Measurements from ENCODE around the gene RNF130.

Gene RNF130, protein sequence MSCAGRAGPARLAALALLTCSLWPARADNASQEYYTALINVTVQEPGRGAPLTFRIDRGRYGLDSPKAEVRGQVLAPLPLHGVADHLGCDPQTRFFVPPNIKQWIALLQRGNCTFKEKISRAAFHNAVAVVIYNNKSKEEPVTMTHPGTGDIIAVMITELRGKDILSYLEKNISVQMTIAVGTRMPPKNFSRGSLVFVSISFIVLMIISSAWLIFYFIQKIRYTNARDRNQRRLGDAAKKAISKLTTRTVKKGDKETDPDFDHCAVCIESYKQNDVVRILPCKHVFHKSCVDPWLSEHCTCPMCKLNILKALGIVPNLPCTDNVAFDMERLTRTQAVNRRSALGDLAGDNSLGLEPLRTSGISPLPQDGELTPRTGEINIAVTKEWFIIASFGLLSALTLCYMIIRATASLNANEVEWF

DNA sequence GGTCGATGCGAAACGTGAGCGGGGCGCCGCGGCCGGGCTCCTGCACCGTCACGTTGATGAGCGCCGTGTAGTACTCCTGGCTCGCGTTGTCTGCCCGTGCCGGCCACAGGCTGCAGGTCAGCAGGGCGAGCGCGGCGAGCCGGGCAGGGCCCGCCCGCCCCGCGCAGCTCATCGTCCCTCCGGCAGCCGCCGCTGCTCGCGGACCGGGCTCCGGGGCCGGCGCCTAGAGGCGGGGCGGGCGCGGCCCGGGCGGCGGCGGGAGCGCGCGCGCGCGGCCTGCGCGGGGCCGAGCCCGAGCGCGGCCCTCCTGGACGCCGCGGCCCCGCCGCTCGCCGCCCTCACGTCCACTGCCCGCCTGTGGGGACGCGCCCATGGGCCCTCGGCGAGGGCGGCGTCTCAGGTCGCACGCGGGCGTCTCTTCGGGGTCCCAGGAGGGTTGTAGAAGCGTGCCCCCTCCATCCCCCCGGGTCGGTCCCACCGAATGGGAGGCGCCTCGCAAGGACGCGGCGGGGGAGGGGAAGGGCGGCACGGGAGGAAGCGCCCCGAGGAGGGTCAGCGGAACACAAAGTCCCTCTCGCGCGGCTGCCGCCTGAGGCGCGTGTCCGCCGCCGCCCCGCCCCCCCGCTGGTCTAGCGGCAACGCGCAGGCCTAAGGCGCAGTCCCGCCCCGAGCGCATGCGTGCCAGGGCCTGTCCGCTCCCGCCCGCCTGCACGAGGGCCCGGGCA, at the start of gene RNF130:
RNF130 (minus strand) TSS at position 229 of the 725 bp plus-strand sequence; CDS start at position 172, 57 bp downstream.
- DNase-seq (ENCODE audit: low read depth): peak; percentile 92

DNA sequence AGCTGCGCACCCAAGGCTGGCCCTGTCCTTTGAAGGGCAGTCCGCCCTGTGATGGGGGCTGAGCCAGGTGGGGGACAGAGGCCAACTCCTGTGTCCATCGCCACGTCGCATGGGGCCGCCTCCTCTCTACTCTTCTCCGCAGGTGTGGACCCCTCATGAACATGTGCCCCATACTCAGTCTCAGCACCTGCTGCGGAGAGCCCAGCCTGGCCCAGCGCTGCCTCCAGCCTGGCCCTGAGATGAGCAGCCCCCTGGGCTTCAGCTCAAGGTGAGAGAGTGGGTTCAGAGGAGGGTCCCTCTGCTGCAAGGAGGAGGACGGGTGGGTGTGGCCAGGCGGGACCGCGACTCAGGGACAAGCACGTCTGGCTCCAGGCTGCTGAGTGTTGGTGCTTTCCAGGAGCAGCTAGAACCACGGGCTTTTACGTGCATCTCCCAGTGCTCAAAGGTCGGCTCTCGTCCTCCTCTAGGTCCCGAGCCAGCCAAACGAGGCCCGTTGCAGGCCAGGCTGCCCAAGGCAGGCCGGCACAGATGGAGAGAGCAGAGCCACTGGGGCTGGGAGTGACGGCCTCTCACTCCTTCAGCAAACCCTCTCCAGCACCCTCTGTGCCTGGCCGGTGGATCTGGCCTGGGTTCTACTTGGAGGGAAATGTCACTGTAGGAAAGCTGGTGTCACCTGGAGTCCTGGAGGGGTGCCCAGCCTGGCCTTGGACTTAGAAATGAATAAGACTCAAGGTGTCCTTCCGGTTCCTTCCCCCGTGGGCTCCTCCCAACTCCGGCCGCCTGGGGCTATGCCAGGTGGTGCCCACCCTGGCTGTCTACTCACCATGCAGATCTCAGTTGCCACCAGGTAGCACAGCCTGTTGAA, 48.9 kb upstream of the RNF130 start:
- DNase-seq (ENCODE audit: low read depth): no peak

DNA sequence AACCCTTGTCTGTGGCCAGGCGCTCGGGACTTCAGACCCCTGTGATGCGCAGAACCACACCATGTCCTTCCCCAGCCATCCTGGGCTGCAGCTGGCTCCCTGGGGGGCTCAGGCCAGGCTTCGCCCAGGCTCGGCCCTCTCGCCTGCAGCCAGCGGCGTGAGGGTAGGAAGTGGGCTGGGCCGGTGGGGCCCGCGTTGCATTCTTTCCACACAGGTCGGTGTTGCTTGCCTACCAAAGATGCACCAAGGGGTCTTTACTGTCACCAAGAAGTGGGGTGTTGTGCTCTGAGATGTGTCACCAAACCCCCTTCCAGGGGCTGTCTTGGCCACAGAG, 48.3 kb upstream of the RNF130 start:
- DNase-seq (ENCODE audit: low read depth): no peak

DNA sequence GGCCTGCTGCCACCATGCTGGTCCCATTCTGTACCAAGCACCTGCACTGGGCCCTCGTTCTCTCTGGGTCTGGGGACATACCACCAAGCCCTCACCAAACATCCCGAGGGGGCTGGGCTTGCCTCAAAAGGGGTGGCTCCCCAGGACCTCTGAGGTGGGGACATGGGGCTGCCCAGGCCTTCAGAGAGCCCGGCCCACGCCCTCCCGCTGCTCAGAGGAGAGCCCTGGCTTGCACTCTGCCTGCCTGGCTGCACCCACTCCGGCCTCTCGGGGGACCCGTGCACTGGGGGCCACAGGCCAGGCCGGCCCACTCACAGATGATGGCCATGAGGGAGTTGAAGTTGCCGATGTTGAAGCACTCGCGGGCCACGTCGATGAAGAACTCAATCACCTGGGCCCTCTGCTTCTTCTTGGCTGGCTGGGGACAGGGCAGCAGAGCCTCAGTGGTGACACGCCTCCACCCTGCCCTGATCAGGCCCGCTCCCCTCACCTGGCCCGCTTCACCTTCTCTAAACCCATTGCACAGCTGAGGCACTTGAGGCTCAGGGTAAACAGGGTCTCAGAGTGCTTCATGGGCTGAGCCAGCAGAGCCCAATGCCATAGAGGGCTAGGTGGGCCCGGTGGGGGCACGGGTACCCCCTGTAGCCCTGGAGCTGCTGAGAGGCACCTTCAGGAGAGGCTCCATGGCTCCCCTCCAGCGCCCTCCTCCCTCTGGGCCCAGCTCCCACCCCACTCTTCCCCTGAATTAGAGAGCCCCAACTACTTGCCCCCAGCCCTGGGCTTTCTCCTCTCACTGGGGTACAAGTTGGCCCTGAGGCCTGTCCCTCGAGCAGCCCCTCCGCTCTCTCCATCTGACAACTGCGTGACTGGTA, 47.7 kb upstream of the RNF130 start:
- DNase-seq (ENCODE audit: low read depth): no peak

DNA sequence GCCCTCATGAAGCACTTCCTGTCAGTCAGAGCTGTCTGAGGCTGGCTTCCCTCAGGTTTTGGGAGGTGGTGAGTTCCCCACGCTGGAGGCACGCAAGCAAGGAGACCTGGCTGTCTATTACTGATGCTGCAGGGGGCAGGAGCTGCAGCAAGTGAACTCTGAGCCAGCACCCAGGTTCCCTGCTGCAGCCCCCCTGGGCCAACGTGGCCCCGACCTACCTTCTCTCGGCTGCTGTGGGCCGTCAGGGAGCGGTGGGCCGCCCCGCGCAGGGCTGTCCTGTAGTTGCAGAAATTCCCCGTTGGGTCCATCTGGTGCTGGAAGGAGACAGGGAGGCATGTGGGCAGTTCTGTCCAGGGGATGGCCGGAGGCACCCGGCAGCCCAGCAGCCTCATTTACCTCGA, 46.8 kb upstream of the RNF130 start:
- no peak for DNase-seq (ENCODE audit: low read depth)

DNA sequence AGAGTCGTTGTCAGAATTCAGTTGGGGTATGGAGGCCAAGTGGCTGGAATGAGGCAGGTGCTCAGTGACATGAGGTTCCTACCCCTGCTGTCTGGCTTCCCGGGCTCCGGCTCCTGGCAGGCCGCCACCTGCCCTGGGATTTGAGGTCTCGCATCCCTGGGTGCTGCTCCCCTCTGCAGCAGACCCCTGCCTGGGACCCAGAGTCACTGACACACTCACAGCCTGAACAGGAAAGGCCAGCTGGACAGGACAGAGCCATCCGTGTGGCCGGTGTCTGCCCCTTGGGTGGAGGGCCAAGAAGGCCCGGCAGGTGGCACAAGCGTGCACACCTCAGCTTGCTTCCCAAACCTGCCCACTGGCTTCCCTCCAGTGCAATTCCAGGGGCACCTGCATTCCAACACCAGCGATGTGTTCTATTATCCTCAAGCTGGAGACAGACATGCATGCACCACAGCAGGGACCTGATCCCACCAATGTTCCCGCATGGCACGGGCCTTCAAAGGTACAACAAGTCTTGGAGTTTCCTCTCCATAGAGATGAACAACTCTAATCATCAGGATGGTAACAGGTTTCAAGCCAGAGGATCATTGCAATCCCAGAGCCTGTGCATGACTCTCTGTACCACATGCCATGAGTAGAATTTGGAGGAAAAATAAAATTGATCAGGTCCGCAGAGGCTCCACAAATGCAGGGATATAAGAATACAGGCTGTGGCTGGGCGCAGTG, 45.6 kb upstream of the RNF130 start:
- DNase-seq (ENCODE audit: low read depth): no peak

DNA sequence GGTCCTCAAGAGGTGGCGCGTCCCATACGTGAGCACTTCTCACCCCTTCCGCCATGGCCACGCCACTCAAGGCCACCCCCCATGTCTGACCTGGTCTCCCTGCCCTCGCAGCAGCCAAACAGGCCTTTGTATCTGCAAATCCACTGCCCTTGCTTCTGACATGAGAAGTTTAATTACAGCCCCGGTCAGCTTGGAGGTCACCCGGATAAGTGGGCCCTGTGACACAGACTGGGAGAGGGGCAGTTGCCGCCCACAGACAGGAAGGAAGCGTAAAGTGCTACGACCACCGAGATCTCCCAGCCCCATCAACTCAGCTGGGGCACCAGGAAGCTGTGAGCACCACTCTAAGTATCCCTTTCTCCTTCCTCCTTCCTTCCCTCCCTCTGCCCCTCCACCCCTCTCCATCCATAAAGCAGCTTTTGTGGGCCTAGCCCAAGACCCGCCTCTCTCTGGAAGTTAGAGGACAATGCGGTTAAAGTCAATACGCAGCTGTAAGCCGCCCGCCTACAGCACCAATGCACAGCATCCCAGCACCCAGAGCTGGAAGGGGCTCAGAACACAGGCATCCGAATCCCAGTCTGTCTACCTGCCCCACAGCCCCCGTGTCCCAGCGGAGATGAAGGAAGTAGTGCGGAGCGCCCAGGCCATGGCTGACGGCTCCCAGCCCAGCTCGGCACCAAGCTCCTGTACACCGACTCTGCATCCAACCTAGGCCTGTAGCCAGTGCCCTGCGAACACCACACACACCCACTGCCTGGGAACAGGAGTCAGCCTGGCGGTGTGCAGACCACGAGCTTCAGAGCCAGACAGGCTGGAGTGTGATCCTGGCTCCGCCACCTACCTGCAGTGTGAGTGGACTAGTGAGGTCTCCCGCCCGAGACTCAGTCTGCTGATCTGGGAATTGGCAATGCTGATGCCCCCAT, 44.8 kb upstream of the RNF130 start:
- DNase-seq (ENCODE audit: low read depth): no peak

DNA sequence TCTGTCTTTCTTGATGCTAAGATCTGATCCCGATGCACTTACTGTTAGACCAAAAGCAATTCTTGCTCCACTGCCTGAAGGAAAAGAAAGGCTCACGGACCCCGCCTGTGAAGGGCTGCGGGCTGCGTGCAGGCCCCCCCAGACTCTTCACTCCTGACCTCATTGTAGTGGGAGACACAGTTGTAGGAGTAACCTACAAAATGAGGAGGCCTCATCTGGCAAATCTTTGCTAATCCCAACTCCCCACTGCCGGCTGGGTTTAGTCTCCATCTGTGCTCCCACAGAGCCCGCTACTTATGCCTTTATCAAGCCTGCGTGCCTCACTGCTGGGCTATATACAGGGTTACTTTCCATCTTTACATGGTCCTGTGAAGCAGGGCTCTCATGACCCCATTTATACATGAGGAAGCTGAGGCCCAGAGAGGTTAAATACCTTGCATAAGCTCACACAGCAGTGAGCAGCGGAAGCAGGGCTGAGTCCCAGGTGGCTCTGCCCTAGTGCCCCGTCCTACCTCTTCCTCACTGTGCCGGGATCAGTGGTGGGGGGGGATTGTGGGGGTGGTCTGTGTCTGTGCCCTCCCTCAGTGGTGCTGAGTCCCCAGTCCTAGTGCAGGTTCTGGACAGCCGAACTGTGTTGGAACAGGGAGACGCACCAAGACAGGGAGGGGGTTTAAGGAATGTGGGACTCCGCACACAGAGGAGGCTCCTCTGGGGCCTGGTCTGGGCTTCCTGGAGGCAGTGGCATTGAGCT, 43.9 kb upstream of the RNF130 start:
- DNase-seq (ENCODE audit: low read depth): no peak

DNA sequence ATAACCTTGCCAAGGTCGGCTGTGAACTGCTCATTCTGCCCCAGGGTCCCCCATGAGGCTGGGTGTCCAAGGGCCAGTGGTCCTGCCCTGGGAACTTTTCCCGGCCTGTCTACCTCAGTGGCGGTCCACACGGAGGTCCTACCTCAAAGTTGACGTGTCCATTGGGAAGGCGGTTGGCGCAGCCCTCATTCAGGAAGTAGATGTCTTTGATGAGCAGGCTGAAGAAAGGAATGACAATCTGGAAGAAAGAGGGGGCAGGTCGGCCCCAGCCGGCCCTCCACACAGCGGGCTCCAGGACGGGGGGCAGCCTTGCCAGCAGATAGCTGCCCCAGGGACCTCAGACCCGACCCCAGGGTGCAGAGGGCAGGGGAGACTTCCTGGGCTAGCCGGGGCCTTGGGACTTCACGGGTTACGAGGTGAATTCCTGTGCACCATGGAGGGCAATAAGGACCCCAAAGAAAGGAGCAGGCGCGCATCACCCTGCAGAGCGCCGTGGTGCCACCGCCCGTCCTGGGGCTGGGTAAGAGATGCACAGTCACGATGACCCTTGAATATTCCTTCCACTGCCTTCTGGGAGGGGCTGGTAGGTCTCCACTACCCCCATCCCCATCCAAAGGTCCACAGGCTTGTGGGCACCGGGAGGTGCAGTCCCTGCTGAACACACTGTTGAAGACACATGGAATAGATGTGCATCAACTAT, 42.9 kb upstream of the RNF130 start:
- no peak for DNase-seq (ENCODE audit: low read depth)

DNA sequence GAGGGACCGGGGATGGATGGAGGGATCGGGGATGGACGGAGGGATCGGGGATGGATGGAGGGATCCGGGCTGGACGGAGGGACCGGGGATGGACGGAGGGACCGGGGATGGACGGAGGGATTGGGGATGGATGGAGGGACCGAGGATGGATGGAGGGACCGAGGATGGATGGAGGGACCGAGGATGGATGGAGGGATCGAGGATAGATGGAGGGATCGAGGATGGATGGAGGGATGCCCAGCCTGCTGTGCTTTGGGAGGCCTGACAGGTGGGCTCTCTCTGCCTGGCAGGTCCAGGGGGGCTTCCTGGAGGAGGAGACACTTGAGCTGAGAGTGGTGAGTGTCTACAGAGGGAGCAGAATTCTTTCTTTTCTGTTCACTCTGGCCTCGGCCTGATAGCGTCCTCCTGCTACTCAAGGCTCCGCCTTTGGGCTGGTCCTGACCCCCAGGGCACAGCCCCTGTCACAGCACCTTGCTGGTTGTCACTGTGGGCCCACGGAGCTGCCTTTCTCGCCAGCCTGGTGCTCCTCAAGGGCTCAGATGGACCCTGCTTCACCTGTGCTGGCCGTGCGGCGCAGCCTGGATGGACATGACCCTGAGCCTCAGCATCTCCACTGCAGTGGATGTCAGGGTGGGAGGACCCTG, 42.2 kb upstream of the RNF130 start:
- DNase-seq (ENCODE audit: low read depth): no peak

DNA sequence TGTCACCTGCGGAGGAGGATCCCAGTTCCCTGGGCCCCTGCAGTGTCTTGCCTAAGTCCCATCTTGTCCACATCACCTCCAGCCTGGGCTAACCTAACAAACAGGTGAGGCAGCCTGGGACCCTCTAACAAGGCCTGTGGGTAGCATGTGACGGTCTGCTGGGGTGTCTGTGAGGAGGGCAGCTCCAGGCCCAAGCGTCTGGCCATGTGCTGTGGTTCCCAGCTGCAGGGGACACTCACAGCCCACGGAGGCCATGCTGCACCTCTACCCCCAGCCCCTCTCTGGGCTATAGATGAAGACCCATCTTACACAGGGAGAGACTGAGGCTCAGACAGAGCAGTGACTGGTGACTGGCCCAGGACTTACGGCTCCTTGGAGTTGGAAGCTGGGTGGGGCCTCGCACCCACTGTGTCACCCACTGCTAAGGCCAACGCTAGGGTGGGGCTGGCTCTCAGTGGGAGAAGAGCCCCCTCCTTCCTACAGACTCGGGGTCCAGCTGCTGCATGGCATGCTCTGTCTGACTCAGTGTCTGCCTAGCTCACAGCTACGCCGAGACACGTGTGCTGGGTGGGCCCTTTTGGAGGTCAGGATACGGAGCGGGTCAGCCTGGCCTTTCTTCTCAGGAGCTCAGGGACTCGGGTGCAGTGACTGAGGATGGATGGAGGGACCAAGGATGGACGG, 40.8 kb upstream of the RNF130 start:
- DNase-seq (ENCODE audit: low read depth): no peak

DNA sequence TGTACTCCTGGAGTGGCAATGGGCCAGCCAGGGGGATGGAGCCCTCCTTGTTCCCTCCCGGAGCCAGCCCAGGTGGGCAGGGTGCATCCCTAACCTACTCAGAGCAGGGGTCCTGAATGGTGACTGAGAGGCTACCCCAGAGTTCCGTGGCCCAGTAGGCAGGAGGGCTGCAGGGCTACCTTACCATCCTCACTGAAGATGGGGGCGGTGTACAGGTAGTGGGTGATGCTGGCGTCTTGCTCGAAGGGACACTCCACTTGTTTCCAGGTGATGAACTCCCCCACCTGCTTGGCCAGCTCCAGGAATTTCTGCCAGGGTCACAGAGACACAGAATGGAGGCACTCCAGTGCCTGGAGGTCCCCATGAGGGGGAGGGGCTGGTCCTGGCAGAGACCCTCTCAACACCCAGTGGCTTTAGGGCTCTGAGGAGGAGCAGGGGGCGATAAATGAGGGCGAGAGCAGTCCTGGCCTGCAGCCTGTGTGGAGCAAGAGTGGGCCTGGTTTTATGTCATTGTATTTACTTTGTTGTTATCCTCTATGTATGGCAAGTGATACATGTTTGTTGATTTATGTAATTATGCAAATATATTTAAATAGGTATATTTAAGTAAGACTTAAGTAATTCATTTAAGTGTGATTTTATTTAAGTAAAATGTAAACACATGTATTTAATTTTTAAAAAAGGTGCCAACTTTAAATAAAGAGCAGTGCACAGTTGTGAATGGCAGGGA, 39.9 kb upstream of the RNF130 start:
- no peak for DNase-seq (ENCODE audit: low read depth)

DNA sequence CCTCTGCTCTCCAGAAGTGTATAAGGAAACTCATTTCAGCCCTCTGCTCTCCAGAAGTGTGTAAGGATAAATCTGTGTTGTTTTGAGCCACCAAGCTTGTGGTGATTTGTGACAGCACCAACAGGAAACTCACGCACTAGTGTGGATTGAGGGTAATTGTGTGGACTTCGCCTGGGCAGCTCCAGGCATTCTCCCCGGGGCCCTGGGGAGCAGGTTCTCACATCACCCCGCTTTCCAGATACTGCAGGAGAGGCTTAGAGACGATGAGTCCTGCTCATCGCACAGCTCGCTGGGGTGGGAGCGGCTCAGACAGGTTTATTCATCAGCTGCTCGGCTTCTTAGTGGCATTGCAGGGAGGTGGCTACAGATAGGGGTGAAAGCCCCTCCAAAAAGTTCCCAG, 38.4 kb upstream of the RNF130 start:
- no peak for DNase-seq (ENCODE audit: low read depth)

DNA sequence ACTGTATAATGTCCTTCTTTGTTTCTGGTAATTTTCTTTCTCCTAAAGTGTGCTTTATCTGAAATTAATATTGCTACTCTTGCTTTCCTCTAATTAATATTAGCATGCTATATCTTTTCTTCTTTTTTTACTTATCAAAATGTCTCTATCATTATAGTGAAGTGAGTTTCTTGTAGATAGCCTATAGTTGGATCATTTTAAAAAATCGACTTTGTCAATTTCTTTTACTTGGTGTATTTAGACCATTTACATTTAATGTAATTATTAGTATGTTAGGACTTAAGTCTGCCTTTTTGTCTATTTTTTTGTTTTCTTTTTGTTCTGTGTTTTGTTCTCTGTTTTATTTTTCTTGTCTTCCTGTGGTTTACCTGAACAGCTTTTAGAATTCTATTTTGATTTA, 35.4 kb upstream of the RNF130 start:
- DNase-seq (ENCODE audit: low read depth): no peak

DNA sequence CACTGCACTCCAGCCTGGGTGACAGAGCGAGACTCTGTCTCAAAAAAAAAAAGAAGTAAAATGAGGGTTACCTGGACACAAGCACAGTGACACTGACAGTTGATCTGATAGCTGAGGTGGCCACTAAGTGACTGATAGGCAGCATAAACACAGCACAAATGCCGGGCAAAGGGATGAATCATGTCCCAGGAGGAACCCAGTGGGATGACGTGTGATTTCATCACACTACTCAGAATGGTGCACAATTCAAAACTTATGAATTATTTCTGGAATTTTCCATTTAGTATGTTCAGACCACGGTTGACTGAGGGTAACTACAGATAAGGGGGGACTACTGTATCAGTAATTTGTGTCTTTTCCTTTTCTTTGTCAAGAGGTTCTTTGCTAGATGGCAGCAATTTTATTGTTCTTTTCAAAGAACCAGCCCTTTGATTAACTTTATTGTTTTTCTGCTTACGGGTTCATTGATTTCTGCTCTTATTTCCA, 34.3 kb upstream of the RNF130 start:
- no peak for DNase-seq (ENCODE audit: low read depth)

DNA sequence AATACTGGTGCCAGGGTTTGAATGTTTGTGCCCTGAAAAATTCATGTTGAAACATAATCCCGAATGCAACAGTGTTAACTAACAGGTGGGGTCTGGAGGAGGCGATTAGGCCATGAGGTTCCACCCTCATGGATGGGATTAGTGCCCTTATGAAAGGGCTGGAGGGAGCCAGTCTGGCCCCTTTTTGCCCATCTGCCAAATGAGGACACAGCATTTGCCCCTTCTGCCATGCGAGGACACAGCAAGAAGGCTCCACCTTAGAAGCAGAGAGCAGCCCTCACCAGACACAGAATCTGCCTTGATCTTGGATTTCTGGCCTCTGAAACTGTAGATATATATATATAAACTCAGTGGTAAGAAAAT, 32.6 kb upstream of the RNF130 start:
- no peak for DNase-seq (ENCODE audit: low read depth)

Measured in fibroblast of gingiva (primary cell).